HG03520 (cell line): Measurements from ENCODE around the gene RPP30.
"Not testable (repeated sequence)": the region's sequence is repeated elsewhere in the genome, so short reads cannot be mapped to it uniquely, and the experiment has no call there.

Source experiments
- ATAC-seq: cut with Tn5 transposase; IDR thresholded peaks from one replicate; pipeline ENCODE4 v1.9.1; 2021; ENCODE audit warnings: mild to moderate bottlenecking, moderate library complexity; ENCODE audit not compliant: unreplicated experiment

RPP30 gene

GRCh38 chr10:90871279-90871765 lies 452 bp upstream of the RPP30 start:
- ATAC-seq: peak; percentile 38

- no peak for ATAC-seq
These were observed 860 bp downstream of the RPP30 start for GRCh38 chr10:90872648-90873020.

- no peak for ATAC-seq
These were observed 7.3 kb downstream of the RPP30 start for GRCh38 chr10:90879062-90879461.

DNA sequence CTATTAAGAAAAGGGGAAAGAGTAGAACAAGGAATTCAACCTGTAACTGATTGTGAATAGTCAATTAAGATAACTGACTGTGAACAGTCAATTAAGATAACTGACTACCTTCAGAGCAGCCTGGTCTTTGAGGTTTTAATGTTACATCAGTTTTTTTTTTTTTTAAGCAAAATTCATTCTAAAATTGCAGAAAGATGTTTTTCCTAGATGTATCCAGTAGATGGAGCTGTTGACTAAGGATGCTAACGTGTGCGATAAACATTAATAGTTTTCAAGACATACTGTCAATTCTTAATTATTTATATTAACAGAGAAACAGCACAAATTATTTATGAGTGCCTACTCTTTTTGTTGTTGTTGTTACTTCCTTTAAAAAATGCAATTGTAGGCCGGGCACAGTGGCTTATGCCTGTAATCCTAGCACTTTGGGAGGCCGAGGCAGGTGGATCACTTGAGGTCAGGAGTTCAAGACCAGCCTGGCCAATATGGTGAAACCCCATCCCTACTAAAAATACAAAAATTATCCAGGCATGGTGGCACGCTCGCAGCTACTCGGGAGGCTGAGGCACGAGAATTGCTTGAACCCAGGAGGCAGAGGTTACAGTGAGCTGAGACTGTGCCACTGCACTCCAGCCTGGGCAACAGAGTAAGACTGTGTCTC lies 8.4 kb downstream of the RPP30 start:
- not testable (repeated sequence) for ATAC-seq

GRCh38 chr10:90884431-90884830 lies 12.7 kb downstream of the RPP30 start:
- ATAC-seq: no peak

DNA sequence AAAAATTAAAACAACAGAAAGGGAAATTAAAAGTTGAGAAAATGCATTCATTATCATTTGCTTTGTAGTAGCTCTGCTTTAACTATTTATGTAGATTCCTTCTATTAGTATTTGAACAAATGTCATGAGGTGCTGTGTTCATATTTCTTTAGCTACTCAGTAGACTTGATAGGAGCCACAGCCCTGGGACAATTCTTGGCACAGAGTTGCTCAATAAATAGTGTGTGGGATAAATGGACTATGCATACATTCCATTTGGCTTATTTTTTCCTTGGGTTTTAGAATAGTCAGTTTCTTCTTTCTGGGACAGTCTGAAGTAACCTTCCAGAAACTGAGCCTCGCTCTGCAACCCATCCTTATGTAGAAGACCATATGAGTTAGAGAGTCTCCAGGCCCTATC lies 13.4 kb downstream of the RPP30 start:
- no peak for ATAC-seq

- no peak for ATAC-seq
These were observed 15.8 kb downstream of the RPP30 start for GRCh38 chr10:90887555-90887954.

GRCh38 chr10:90888387-90888786 lies 16.6 kb downstream of the RPP30 start:
- ATAC-seq: no peak

- ATAC-seq: no peak
These were observed 17.9 kb downstream of the RPP30 start for GRCh38 chr10:90889636-90890035.

GRCh38 chr10:90890347-90890746 lies 18.6 kb downstream of the RPP30 start:
- ATAC-seq: no peak

DNA sequence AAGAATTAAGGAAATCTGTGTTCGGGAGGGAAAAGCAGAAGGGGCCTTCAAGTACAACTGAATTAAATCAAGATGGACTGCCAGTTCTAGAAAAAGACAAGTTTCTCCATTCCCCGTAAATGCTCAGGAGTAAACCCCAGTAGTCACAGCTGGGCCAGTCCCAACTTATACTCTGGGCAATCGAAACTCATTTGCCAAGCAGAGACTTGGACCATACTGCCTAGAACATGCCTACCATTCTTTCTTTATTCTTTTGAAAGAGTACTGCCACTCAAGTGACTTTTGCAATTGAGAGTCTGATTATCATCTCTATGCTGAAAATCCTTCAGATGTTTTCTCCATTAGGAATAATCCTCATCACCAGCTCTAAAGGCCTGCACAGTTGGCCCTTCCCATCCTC lies 21.4 kb downstream of the RPP30 start:
- ATAC-seq: no peak

- not testable (repeated sequence) for ATAC-seq
These were observed 25.1 kb downstream of the RPP30 start for GRCh38 chr10:90896916-90897315.

- no peak for ATAC-seq
These were observed 34.2 kb downstream of the RPP30 start for GRCh38 chr10:90905925-90906324.

- ATAC-seq: no peak
These were observed 34.8 kb downstream of the RPP30 start for GRCh38 chr10:90906596-90906995.

DNA sequence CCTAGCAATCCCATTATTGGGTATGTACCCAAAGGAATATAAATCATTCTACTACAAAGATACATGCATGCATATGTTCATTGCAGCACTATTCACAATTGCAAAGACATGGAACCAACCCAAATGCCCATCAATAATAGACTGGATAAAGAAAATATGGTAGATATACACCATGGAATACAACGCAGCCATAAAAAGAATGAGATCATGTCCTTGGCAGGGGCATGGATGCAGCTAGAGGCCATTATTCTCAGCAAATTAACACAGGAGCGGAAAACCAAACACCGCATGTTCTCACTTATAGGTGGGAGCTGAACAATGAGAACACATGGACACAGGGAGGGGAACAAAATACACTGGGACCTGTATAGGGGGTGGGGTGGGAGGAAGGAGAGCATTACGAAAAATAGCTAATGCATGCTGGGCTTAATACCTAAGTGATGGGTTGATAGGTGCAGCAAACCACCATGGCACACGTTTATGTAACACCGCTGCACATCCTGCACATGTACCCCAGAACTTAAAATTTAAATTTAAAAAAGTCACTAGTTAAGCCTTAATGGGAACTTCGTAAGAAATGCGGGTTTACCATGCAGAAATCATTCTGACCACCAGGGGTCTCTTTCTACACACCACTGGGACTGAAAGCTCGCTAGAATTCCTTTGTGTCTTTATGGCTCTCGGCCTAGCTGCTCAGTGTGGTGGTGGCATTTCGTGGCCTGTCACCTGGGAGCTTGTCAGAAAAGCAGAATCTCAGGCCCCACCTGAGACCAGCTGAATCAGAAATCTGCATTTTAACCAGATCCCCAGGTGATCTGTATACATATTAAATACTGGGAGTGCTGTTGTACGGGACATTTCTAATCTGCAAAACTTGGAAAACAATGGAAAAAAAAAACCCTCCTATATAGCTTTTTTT lies 39.6 kb downstream of the RPP30 start:
- peak; percentile 74 for ATAC-seq

DNA sequence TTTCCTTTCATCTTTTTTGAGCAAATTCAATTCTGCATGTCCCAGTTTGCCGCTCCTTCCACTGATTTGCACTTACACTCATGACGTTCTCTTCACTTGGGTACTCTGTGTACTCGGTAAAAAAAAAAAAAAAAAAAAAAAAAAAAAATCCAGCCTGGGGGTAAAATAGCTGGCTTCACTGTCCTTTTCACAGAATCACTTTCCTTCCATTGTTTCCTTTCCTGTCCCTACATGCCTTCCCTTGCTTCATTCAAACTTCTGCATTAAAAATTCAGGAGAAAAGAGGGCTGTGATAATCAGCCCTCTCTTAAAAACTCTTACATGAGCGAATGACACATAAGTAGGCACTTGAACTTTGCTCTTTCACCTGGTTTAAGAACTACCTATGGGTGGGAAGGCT lies 40.4 kb downstream of the RPP30 start:
- no peak for ATAC-seq

- no peak for ATAC-seq
These were observed 41.2 kb downstream of the RPP30 start for GRCh38 chr10:90912854-90913479.

DNA sequence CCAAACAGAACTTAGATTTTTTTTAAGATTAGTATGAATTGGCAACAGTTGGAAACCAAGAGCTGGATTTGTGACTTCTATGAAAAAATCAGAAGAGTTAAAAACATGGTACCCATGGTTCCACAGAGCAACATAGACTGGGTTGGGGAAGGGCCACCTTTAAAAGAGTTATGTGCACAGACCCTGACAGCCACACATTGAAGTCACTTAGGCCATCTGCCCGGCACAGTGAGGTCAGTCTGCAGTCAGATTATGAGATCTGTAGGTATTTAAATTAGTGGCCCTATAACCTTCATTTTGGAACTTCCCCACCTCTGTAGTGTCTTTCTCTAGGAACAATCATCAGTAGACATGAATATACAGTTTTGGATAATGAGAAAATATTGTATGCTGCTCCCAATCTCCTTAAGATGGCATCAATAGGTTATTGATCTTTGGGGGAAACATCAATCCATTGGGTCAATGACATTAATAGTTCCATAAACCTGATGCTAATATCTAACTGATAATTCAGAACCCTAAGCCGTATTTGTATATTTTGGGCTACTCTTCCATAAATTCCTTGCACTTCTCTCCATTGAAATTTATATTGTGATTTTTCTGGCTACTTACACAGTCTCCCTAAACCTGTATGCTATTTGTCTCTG lies 42.1 kb downstream of the RPP30 start:
- no peak for ATAC-seq

GRCh38 chr10:90914992-90915765 lies 43.4 kb downstream of the RPP30 start:
- no peak for ATAC-seq

GRCh38 chr10:90915766-90916075 lies 43.9 kb downstream of the RPP30 start:
- ATAC-seq: no peak
